ENCODE results near the gene SGCB.

The SGCB gene

DNA sequence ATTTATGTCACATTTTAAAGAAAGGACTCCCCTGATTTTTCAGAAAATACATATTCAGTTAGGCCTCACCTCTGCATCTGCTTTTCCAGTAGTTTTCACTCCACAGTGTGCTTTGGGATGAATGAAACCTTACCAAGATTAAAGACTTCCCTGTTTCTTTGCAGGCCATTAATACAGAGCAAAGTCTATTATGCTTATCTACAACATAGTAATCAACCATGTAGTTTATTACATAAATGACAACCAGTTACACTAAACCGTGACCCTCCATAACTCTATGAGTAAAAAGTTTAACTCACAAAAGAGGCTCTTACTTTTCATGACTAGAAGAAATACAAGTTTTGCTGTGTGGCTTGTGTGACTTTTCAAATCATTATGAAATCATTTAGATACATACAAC lies 20.3 kb downstream of the SGCB start:
- no peak for DNase-seq

DNA sequence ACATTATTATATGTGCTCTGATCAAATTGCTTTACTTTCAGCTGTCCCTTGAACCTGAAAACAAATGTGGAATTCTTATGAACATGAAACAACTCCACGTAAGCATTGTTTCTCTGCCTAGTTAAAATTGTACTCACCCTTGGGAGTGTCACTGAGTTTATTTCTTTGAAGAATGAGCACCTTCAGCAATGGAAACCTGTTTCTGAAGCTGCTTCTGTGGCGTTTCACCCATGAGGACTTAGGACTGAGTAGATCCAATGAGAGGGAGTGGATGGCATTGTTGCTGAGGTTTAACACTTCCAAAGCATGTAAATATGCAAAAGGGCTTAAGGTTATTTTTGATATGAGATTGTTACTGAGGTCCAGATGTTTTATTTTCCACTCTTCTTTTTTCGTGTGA lies 21.1 kb downstream of the SGCB start:
- DNase-seq = no peak

DNA sequence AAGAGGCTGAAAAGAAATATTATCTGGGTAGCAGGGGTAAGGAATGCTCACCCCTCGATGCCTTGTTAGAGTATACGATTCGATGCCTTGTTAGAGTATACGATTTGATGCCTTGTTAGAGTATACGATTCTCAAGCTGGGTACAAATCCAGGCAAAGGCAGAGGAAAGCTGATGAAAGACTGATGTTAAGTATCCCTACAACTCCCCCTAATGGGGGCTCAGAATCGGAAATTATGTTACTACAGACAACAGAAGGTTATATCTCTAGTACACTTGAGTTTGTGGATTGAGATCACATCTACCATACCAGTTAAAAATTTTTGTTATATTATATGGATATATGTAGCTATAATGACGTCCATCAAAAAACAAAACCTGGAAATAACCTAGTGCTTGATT lies 22.7 kb downstream of the SGCB start:
- no peak for DNase-seq

DNA sequence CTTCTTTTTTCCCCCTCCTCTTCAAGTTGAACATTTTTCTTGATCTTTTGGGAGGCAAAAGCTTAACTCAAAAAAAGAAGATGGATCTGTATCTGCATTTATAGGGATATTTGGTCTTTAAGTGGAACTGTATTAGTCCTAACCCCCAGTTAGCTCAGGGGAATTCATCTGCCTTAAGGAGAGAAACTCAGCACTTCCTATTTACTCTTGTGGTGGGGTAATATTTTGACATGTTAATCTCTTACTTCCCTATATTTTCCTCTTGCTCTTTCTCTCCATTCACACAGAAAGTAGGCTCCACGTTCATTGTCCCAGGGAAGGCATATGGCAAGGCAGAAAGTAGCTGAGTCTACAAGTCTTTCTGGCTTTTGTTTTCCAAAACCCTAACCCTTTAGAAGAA lies 23.2 kb downstream of the SGCB start:
- DNase-seq = no peak

DNA sequence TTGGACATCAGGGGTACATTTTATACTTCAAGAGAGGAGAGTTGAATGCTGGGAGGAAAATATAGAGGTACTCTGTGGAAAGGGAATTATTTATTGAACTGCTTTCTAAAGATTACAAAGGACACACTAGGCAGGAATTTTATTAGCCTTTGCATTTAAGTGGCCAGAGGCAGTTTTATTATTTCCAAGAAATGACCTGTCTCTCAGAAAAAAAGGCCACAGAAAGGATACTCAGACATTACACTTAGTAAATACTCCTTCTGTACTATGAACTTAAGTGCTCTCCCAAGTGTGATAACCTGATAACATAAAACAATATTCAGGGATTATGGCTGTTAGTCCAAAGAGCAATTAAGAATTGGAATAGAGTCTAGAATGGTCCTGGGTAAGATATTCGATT lies 25.4 kb downstream of the SGCB start:
- DNase-seq = no peak

DNA sequence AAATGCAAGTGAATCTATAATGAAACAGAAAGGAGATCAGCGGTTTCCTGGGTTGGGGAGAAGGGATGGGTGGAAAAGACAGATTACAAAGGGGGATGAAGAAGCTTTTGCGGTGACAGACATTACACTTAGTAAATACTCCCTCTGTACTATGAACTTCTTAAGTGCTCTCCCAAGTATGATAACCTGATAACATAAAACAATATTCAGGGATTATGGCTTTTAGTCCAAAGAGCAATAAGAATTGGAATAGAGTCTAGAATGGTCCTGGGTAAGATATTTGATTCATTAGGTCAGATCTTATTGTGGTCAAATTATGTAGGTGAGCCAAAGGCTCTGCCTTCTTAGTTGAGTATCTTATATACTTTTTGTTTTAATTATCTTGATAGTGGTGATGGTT lies 27.1 kb downstream of the SGCB start:
- DNase-seq = no peak

DNA sequence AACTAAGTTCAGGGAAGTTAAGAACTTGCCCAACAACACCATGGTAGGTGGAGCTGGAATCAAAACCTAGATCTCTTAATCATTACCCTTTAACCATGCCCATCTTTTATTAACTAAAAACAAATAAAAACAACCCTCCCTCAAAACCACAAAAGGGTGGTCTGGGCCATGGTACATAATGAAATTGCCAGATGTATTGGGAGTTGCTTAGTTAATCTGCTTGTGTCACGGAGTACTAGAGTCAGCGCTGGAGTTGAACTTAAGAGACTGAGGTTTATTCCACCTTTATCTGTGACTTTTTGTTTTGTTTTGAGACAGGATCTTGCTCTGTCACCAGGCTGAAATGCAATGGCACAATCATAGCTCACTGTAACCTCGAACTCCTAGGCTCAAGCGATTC lies 31.2 kb downstream of the SGCB start:
- DNase-seq = no peak

DNA sequence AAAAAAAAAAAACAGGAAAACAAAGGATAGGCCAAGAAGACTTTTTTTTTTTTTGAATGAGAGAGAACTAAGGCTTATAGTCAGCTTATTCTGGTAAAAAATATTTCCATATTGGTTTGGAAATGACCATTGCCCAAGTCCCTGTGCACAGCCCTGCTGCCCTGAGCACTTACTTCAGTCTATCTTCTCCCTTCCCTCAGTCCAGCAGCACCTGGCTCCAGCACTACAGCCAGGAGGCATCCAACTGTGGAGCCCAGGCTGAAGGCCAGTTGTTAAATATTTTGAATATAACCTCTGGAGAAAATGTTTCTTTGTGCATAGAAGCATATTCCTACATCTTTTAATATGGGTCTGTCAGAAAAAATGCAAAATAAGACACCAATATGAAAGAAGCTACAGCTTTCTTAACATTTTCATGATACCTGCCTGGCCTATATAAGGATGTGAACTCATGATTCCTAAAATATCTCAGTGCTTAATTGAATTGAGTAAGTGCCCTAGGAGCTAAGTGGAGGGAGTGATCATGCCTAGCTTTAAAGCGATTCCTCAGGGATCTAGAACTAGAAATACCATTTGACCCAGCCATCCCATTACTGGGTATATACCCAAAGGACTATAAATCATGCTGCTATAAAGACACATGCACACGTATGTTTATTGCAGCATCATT lies 32.4 kb downstream of the SGCB start:
- DNase-seq = no peak

DNA sequence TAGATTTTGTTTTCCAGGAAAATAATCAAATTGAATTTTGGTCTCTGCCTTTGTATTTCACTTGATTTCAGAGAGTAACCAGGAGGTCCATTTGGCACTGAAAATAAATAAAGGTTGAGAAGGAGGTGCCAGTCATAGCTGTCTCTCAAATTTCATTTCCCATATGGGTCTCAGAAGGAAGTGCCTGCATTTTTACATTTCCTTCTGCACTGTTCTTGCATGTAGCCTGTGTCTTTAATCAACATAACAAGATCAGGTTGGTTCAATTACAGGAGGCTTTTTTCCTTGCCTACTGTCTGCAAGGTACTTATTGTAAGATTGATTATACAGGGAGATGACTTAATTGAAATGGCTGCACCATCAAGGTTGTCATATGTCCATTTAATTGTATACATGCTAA lies 33.7 kb downstream of the SGCB start:
- DNase-seq = no peak

DNA sequence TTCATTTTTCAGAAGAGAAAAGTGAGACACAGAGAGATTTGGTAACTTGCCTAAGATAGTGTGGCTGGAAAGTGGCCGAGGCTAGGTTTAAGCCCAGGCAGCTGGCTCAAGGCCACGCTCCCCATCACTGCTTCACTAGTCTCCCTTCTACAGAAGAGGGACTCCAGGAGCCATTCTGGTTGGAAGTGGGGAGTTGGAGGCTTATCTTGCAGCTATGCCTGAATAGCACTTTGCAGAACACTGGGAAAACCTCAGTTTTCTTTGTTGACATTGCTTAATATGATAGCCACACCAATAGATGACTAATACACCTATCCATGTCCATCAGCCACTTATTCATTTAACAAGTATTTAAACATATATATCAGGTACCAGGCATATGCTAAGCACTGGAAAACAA lies 36.5 kb downstream of the SGCB start:
- DNase-seq = no peak

DNA sequence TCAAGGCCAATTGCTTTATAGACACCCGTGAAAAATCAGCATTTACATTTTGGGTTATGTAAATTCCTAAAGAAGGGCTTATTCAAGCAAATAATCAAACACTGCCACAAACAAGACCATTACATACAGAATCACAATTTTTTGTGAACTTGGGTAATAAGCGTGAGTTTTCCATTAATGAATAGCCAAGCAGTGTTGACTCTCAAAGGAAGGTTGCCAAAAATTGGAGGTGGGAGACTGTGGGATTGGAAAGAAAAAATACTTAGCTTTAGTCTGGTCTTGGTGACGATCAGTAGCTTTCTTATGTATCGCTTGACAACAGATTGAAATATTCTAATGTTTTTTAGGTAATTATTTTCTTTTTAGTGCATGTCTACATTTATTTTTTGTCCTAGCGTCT lies 38.8 kb downstream of the SGCB start:
- no peak for DNase-seq

DNA sequence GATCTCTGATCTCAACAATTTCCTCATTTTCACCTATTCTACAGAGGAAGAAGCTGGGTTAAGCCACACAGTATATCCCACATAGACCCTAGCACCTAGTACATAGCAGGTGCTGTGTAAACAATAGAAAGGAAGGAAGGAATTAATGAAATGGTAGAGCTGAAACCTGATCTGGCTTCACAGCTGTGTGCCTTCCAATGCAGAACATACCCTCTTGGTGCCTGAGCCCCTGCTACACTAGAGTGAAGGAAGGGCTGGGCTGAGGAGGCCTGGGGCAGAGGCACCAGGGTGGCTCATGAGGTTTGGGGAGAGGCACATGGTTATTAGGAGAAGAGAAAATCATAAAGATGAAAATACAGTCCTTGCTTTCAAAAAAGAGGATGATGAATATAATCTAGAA lies 39.3 kb downstream of the SGCB start:
- no peak for DNase-seq

DNA sequence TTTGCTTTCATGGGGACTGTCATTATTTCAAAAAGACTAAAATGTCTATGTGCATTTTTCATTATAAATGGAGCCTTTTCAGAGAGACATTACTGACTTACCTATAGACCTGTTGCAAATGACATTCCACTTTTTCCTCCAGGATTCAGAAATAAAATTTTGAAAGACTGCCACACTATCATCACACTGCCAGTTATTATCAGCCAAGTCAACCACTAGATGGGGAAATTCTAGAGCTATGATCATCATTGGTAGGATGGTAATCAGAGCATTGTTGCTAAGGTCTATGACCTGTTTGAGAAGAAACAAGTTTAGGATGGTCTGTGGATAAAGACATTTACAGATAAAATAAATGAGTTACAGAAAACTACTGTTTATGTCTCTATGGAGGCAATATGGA lies 40.5 kb downstream of the SGCB start:
- no peak for DNase-seq

DNA sequence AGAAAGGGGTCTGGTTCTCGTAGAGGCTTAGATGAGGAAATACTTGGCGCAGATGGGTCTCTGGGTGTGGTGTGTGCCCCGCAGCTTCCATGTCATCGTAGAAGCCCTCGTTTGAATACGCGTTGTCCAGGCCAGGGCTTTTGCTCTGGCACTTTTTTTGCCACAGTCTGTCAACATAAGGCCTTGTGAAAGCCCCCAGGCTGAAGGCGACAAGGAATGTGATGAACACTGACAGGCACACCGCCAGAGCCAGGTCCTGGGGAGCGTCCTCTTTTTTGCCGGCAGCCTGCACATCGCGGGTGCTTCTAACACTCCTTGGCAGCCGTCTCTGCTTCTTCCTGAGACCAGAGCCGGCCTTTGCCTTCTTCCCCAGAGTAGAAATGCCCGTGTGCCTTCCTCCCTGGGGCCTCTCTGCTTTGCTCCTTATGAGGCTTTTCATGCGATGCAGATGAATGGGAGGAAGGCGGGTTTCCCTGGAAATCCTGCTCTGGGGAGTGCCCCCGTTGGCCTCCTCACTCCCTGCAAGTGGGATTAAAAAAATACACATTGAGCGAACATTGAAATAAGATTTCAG lies 42.4 kb downstream of the SGCB start:
- DNase-seq = no peak

Measured in T-helper 9 cell (primary cell).